H1 (cell line): ENCODE measurements around the gene IL31RA. TPM values are rescaled to one million over a fixed set of nuclear protein-coding genes. Genes with fewer than 3 reads are reported as not detected.
A peak's percentile ranks its signal among the peaks of the same experiment; 100 is the strongest.

Experiments
- CTCF ChIA-PET: fragments of 300-600 bp; sonication (Branson Sonifier 250); formaldehyde crosslinking; loops from one replicate; lab custom pipeline; 2021; ENCODE audit not compliant: partially characterized antibody; lab: Charles Lee
- POLR2A ChIA-PET: fragments of 300-600 bp; sonication (Branson Sonifier 250); formaldehyde crosslinking; loops from one replicate; lab custom pipeline; 2021; ENCODE audit warnings: inconsistent platforms; ENCODE audit not compliant: partially characterized antibody; lab: Charles Lee
- DNase-seq, 2 experiments: peaks; one replicate each; pipeline versions ENCODE4 v3.0.0 to v3.0.0-alpha.2; 2010 to 2022; ENCODE audit warnings: low spot score in 2 of 2, low read depth in 1 of 2, mixed read lengths in 1 of 2
- FAIRE-seq: peaks from 2 replicates; lab custom pipeline; 2011; peaks lifted over from hg19 to GRCh38; lab: Jason Lieb, UNC
- H2AFZ ChIP-seq: 2 replicates; pipeline ENCODE4 v1.8.1; 2012; ENCODE audit warnings: low read length, inconsistent platforms
- H2AK5ac ChIP-seq: 2 replicates; pipeline ENCODE4 v1.6.1; 2013; ENCODE audit warnings: low read depth, low read length
- H2BK120ac ChIP-seq: replicated peaks from 2 replicates; pipeline ENCODE3; 2013; ENCODE audit warnings: low read depth, low read length, inconsistent platforms
- H2BK12ac ChIP-seq: 2 replicates; pipeline ENCODE4 v1.6.1; 2013; ENCODE audit warnings: low read depth, low read length
- H2BK15ac ChIP-seq: 2 replicates; pipeline ENCODE4 v1.6.1; 2013; ENCODE audit warnings: low read length
- H2BK20ac ChIP-seq: 2 replicates; pipeline ENCODE4 v1.6.1; 2013; ENCODE audit warnings: low read length
- H2BK5ac ChIP-seq: 2 replicates; pipeline ENCODE4 v1.6.1; 2013; ENCODE audit warnings: low read depth, low read length
- H3K14ac ChIP-seq: 2 replicates; pipeline ENCODE4 v1.6.1; 2013; ENCODE audit warnings: inconsistent platforms; ENCODE audit not compliant: insufficient read length
- H3K18ac ChIP-seq: 2 replicates; pipeline ENCODE4 v1.6.1; 2013; ENCODE audit warnings: low read length; ENCODE audit errors: extremely low read depth
- H3K23ac ChIP-seq: 2 replicates; pipeline ENCODE4 v1.6.1; 2013; ENCODE audit warnings: inconsistent platforms; ENCODE audit not compliant: insufficient read length
- H3K23me2 ChIP-seq: 2 replicates; pipeline ENCODE4 v1.6.1; 2013; ENCODE audit warnings: low read depth, low read length
- H3K27ac ChIP-seq: 2 replicates; pipeline ENCODE4 v1.6.1; 2011; ENCODE audit warnings: low read depth, low read length, inconsistent platforms
- H3K27me3 ChIP-seq, 4 experiments: replicated peaks in 1 of 4; 1 replicate in 1 of 4; 2 replicates in 3 of 4; pipeline versions ENCODE4 v1.6.1 to v1.8.1; 2011 to 2013; ENCODE audit warnings: low read length in 3 of 4, mild to moderate bottlenecking in 3 of 4, inconsistent platforms in 2 of 4, mixed read lengths in 2 of 4, moderate library complexity in 1 of 4; ENCODE audit not compliant: control insufficient read depth in 3 of 4, insufficient read depth in 3 of 4; ENCODE audit errors: extremely low read depth in 1 of 4
- H3K36me3 ChIP-seq, 4 experiments: 2 replicates each; pipeline versions ENCODE4 v1.6.1 to v1.8.1; 2011 to 2013; ENCODE audit warnings: mild to moderate bottlenecking in 4 of 4, low read length in 3 of 4, moderate library complexity in 2 of 4, control low read depth in 1 of 4, inconsistent platforms in 1 of 4; ENCODE audit not compliant: insufficient read depth in 4 of 4, control insufficient read depth in 2 of 4
- H3K4ac ChIP-seq: replicated peaks from 2 replicates; pipeline ENCODE3; 2013; ENCODE audit warnings: low read length, low read depth, mixed read lengths, inconsistent platforms; ENCODE audit not compliant: insufficient read length
- H3K4me1 ChIP-seq, 4 experiments: replicated peaks in 1 of 4; 1 replicate in 1 of 4; 2 replicates in 3 of 4; pipeline versions ENCODE4 v1.6.1 to v1.8.1; 2011 to 2013; ENCODE audit warnings: low read length in 3 of 4, inconsistent platforms in 2 of 4, mixed read lengths in 1 of 4; ENCODE audit not compliant: insufficient read depth in 4 of 4, control insufficient read depth in 3 of 4
- H3K4me2 ChIP-seq, 2 experiments: 2 replicates each; pipeline versions ENCODE4 v1.6.1 to v1.8.1; 2011 to 2013; ENCODE audit warnings: low read depth in 2 of 2, low read length in 2 of 2, control low read depth in 1 of 2, inconsistent platforms in 1 of 2, mild to moderate bottlenecking in 1 of 2; ENCODE audit not compliant: insufficient read depth in 1 of 2
- H3K4me3 ChIP-seq, 4 experiments: fragments of 200-600, 300-600 bp in 1 of 4; sonication (generic), shearing (Covaris generic), sonication (Bioruptor Twin) in 1 of 4; 2 replicates each; pipeline versions ENCODE4 v1.5.1 to v1.8.1; 2011 to 2016; ENCODE audit warnings: low read length in 4 of 4, low read depth in 3 of 4, control low read depth in 2 of 4, inconsistent platforms in 2 of 4, mild to moderate bottlenecking in 2 of 4, mixed read lengths in 1 of 4, moderate library complexity in 1 of 4; ENCODE audit not compliant: insufficient read depth in 2 of 4; ENCODE audit errors: extremely low read depth in 1 of 4
- H3K56ac ChIP-seq: replicated peaks from 2 replicates; pipeline ENCODE3; 2013; ENCODE audit warnings: low read depth, mild to moderate bottlenecking, mixed read lengths, low read length, inconsistent platforms; ENCODE audit not compliant: insufficient read length
- H3K79me1 ChIP-seq: 2 replicates; pipeline ENCODE4 v1.6.1; 2013; ENCODE audit warnings: low read depth, low read length, control low read depth
- H3K79me2 ChIP-seq, 2 experiments: 2 replicates each; pipeline versions ENCODE4 v1.6.1 to v1.8.1; 2012 to 2013; ENCODE audit warnings: low read length in 2 of 2, mild to moderate bottlenecking in 2 of 2, inconsistent platforms in 1 of 2; ENCODE audit not compliant: insufficient read depth in 2 of 2, control insufficient read depth in 1 of 2
- H3K9ac ChIP-seq, 4 experiments: replicated peaks in 1 of 4; 1 replicate in 1 of 4; 2 replicates in 3 of 4; pipeline versions ENCODE4 v1.6.1 to v1.8.1; 2011 to 2013; ENCODE audit warnings: low read depth in 3 of 4, low read length in 3 of 4, control low read depth in 2 of 4, mild to moderate bottlenecking in 2 of 4, moderate library complexity in 2 of 4, inconsistent platforms in 1 of 4; ENCODE audit errors: extremely low read depth in 1 of 4
- H3K9me3 ChIP-seq, 2 experiments: 2 replicates each; pipeline versions ENCODE4 v1.6.1 to v1.8.1; 2012 to 2013; ENCODE audit warnings: mild to moderate bottlenecking in 2 of 2, moderate library complexity in 2 of 2, control low read depth in 1 of 2, inconsistent platforms in 1 of 2, low read depth in 1 of 2, low read length in 1 of 2, mixed read lengths in 1 of 2; ENCODE audit not compliant: insufficient read depth in 2 of 2
- H4K20me1 ChIP-seq, 2 experiments: replicated peaks in 1 of 2; 2 replicates each; pipeline versions ENCODE3 to v1.8.1; 2011 to 2013; ENCODE audit warnings: inconsistent platforms in 2 of 2, low read length in 2 of 2, mild to moderate bottlenecking in 1 of 2; ENCODE audit not compliant: insufficient read depth in 2 of 2, control insufficient read depth in 1 of 2
- H4K5ac ChIP-seq: 2 replicates; pipeline ENCODE4 v1.6.1; 2013; ENCODE audit warnings: low read length, low read depth, mixed read lengths, inconsistent platforms; ENCODE audit not compliant: insufficient read length
- H4K8ac ChIP-seq: 2 replicates; pipeline ENCODE4 v1.8.0; 2013; ENCODE audit warnings: mild to moderate bottlenecking, moderate library complexity, low read length, inconsistent platforms; ENCODE audit not compliant: insufficient read depth; ENCODE audit errors: extremely low read depth
- H4K91ac ChIP-seq: replicated peaks from 2 replicates; pipeline ENCODE3; 2013; ENCODE audit warnings: low read length, mixed read lengths, inconsistent platforms; ENCODE audit not compliant: insufficient read length
- GTF2F1 ChIP-seq: IDR thresholded peaks from 2 replicates; pipeline ENCODE4 v1.6.1; 2012; ENCODE audit warnings: low read depth, low read length, improper control_type of control experiment, borderline replicate concordance
- KDM1A ChIP-seq: fragments of 200-600, 300-600 bp; sonication (generic); IDR thresholded peaks from 2 replicates; pipeline ENCODE4 v1.7.1; 2016; ENCODE audit warnings: mild to moderate bottlenecking, low read length, borderline replicate concordance
- PHF8 ChIP-seq: fragments of 200-600 bp; sonication (generic); conservative IDR thresholded peaks from 2 replicates; pipeline ENCODE4 v1.7.1; 2012; ENCODE audit warnings: low read depth, mild to moderate bottlenecking, inconsistent platforms, low read length, moderate library complexity
- WGBS, 2 experiments: shearing (Covaris generic) in 1 of 2; methylation state at CpG; one replicate each; pipeline versions ENCODE4 v1.1.6 to v1.1.7; 2013 to 2015; ENCODE audit warnings: low lambda C conversion rate in 2 of 2, mixed read lengths in 2 of 2, inconsistent platforms in 1 of 2, low coverage in 1 of 2, missing lambda C conversion rate in 1 of 2; ENCODE audit not compliant: insufficient replicate concordance in 2 of 2, insufficient coverage in 1 of 2, insufficient read length in 1 of 2; ENCODE audit errors: extremely low coverage in 1 of 2, missing lambda C conversion rate in 1 of 2; 5-methylcytosine and 5-hydroxymethylcytosine counted together
- polyA plus RNA-seq, 7 experiments: library from polyadenylated mRNA; depleted of rRNA in 3 of 7; stranded (reverse) in 5 of 7; unstranded in 2 of 7; fragments of >200 nt in 5 of 7; fragments of 200-250 nt in 2 of 7; gene quantifications; 1 replicate in 5 of 7; 2 replicates in 1 of 7; 4 replicates in 1 of 7; pipeline versions ENCODE4 v1.2.1 to v1.2.3, GENCODE V29; 2011 to 2013; ENCODE audit warnings: missing spikeins in 2 of 7, mixed read lengths in 2 of 7
- total RNA-seq: library from RNA; stranded (reverse); fragmentation: NEBNext Ultra II Directional; extraction: Animal tissue kit (Norgen Biotek cat#: 25700); gene quantifications from 2 replicates; pipeline ENCODE4 v1.2.1, GENCODE V29; 2021

The IL31RA gene
- total and polyA plus RNA-seq, 2 of the 8 experiments (the other 6 are each of a cell fraction or from before 2014, with no cell fraction given) = not detected

DNA sequence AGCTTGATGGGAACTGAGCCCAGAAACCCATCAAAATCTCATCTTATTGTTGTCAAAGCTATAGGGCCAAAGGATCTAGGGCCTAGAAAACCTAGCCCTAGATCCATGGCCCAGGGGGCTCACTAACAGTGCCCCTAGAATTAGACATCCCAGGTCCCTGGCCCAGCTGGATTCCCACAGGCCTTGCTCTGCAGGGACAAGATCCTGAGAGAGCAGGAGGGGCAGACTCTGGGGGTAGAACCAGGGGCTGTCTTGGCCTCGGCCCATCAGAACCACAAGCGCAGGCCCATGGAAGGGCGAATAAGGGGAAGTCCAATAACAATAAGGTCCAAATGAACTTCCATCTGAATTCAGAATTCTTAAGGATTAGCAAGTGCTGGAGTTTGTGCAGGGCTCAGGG, 74.0 kb downstream of the IL31RA start:
- Histone ChIP-seq H3K9me3 (no peaks in the 10 kb centered on the region), H2BK15ac (no peak overlapping the region), H3K9ac (no peak overlapping the region), H2BK20ac (no peak overlapping the region), H2AK5ac (no peak overlapping the region), H2BK5ac (no peak overlapping the region), H3K23me2 (no peaks in the 10 kb centered on the region), H3K36me3 (no peaks in the 10 kb centered on the region), H3K4me1 (no peaks in the 10 kb centered on the region; a peak in 1 of 7 replicates), H3K14ac (no peak overlapping the region), H2BK12ac (no peak overlapping the region), H3K27me3 (no peaks in the 10 kb centered on the region), H4K5ac (no peak overlapping the region), H3K4ac (no peak overlapping the region), H3K56ac (no peak overlapping the region), H3K79me1 (no peaks in the 10 kb centered on the region; the same call in 1 of the 2 replicates), H2AFZ (no peak overlapping the region), H3K79me2 (no peaks in the 10 kb centered on the region), H4K20me1 (no peaks in the 10 kb centered on the region), H3K27ac (no peak overlapping the region), H3K4me3 (no peak overlapping the region), H4K8ac (no peak overlapping the region), H2BK120ac (no peak overlapping the region), H3K18ac (no peak overlapping the region), H3K4me2 (no peak overlapping the region), H4K91ac (no peak overlapping the region), H3K23ac (no peak overlapping the region)
- ChIA-PET POLR2A (no interaction called here), CTCF (interaction anchor here (2.4 kb wide), 1 partner anchor 11 kb away, joined by 22 read pairs; no protein-coding TSS in a partner anchor)
- TF ChIP-seq PHF8 = no peak
- no peak for TF ChIP-seq GTF2F1
- TF ChIP-seq KDM1A = no peak
- FAIRE-seq = no peak
- 82% methylated on average over 3 of the region's 3 CpGs; no CpG with 5 or more reads in 1 of the 2 experiments for WGBS, 2 experiments
- peak in 1 of 2 experiments; percentile 14 for DNase-seq
